ENCODE data around the gene SPNS2. TPM values are rescaled to one million over a fixed set of nuclear protein-coding genes. Genes with fewer than 3 reads are reported as not detected.

Gene SPNS2
- polyA plus RNA-seq, 1 donor from 2014 or later: 39.7 TPM

- Histone ChIP-seq H3K79me2 (replicated peaks; ENCODE audit: insufficient read depth, low read length) (no peaks in the 10 kb centered on the region), H2AFZ (ENCODE audit: low read depth, low read length) (no peak overlapping the region), H3K27ac (ENCODE audit: low read length) (no peak overlapping the region), H3K36me3 (ENCODE audit: insufficient read depth, low read length) (no peaks in the 10 kb centered on the region), H4K20me1 (ENCODE audit: insufficient read depth) (no peaks in the 10 kb centered on the region), H3K9me3 (ENCODE audit: low read length) (no peaks in the 10 kb centered on the region), H3F3A (ENCODE audit: insufficient read depth, low read length, poor library complexity, severe bottlenecking) (no peaks in the 10 kb centered on the region), H3K4me2 (ENCODE audit: low read length) (no peak overlapping the region), H3K27me3 (ENCODE audit: insufficient read depth, low read depth, low read length) (no peaks in the 10 kb centered on the region), H3K9ac (ENCODE audit: low read length) (no peak overlapping the region), H3K9me2 (ENCODE audit: insufficient read depth, low read length) (no peaks in the 10 kb centered on the region), H3K4me3 (ENCODE audit: low read length) (no peak overlapping the region)
- TF ChIP-seq EP300 (conservative IDR thresholded peaks at IDR 0.05; ENCODE audit: poor library complexity, severe bottlenecking): no peak
- no peak for TF ChIP-seq RAD21 (conservative IDR thresholded peaks at IDR 0.05)
- no peak for TF ChIP-seq REST (IDR thresholded peaks at IDR 0.05; ENCODE audit: borderline replicate concordance)
- no peak for TF ChIP-seq CTCF (IDR thresholded peaks at IDR 0.05; ENCODE audit: poor library complexity, severe bottlenecking)
- no peak for TF ChIP-seq MXI1 (conservative IDR thresholded peaks at IDR 0.05; ENCODE audit: poor library complexity, severe bottlenecking)
- TF ChIP-seq SMC3 (conservative IDR thresholded peaks at IDR 0.05; ENCODE audit: poor library complexity): no peak
- no peak for TF ChIP-seq EZH2 (IDR thresholded peaks at IDR 0.05; ENCODE audit: borderline replicate concordance, insufficient read depth, low read length, poor library complexity, severe bottlenecking)
- TF ChIP-seq POLR2AphosphoS5 (IDR thresholded peaks at IDR 0.05): no peak
- no peak for TF ChIP-seq TAF1 (IDR thresholded peaks at IDR 0.05; ENCODE audit: low read depth)
Observed at GRCh38 chr17:4544135-4544950, 45.7 kb downstream of the SPNS2 start.

GRCh38 chr17:4544951-4545216 is 46.2 kb downstream of the SPNS2 start:
- no peak overlapping the region for H3K4me2 ChIP-seq (ENCODE audit: low read length)
- H3K79me2 ChIP-seq (replicated peaks; ENCODE audit: insufficient read depth, low read length): no peaks in the 10 kb centered on the region
- H3K9me2 ChIP-seq (ENCODE audit: insufficient read depth, low read length): no peaks in the 10 kb centered on the region
- no peaks in the 10 kb centered on the region for H3K9me3 ChIP-seq (ENCODE audit: low read length)
- H3K27ac ChIP-seq (ENCODE audit: low read length): no peak overlapping the region
- no peaks in the 10 kb centered on the region for H4K20me1 ChIP-seq (ENCODE audit: insufficient read depth)
- no peak overlapping the region for H3K4me3 ChIP-seq (ENCODE audit: low read length)
- no peak overlapping the region for H2AFZ ChIP-seq (ENCODE audit: low read depth, low read length)
- no peaks in the 10 kb centered on the region for H3F3A ChIP-seq (ENCODE audit: insufficient read depth, low read length, poor library complexity, severe bottlenecking)
- no peaks in the 10 kb centered on the region for H3K36me3 ChIP-seq (ENCODE audit: insufficient read depth, low read length)
- H3K9ac ChIP-seq (ENCODE audit: low read length): no peak overlapping the region
- no peak for TF ChIP-seq REST (IDR thresholded peaks at IDR 0.05; ENCODE audit: borderline replicate concordance)
- no peak for TF ChIP-seq TAF1 (IDR thresholded peaks at IDR 0.05; ENCODE audit: low read depth)
- H3K27me3 ChIP-seq (ENCODE audit: insufficient read depth, low read depth, low read length): no peaks in the 10 kb centered on the region
